SU-DHL-6 (cell line): ENCODE results near the gene PHF13.

Experiments used
- H2AFZ ChIP-seq: fragments of 200-600 bp; sonication (generic); 2 replicates; pipeline ENCODE4 v1.6.1; 2014; ENCODE audit warnings: low read depth, mild to moderate bottlenecking, moderate library complexity, mixed read lengths, antibody characterized with exemption, low read length; ENCODE audit not compliant: severe bottlenecking
- H3F3A ChIP-seq: fragments of 200-600 bp; shearing (Covaris generic); 2 replicates; pipeline ENCODE4 v1.6.0; 2016; ENCODE audit warnings: antibody characterized with exemption, mild to moderate bottlenecking; ENCODE audit not compliant: insufficient read depth
- H3K27ac ChIP-seq: fragments of 200-600 bp; sonication (generic); 2 replicates; pipeline ENCODE4 v1.5.1; 2016; ENCODE audit warnings: low read depth, mild to moderate bottlenecking, low read length, moderate library complexity, mixed read lengths
- H3K27me3 ChIP-seq: fragments of 200-600 bp; sonication (generic), shearing (Covaris generic); 2 replicates; pipeline ENCODE4 v1.6.0; 2014; ENCODE audit warnings: mild to moderate bottlenecking, low read length
- H3K36me3 ChIP-seq: fragments of 200-600 bp; sonication (generic); 2 replicates; pipeline ENCODE4 v1.6.1; 2014; ENCODE audit warnings: mild to moderate bottlenecking, low read length, mixed read lengths
- H3K4me2 ChIP-seq: fragments of 300-600, 200-600 bp; shearing (Covaris generic), sonication (generic); 2 replicates; pipeline ENCODE4 v1.6.0; 2014; ENCODE audit warnings: low read length, low read depth, mild to moderate bottlenecking; ENCODE audit not compliant: poor library complexity, severe bottlenecking
- H3K4me3 ChIP-seq: fragments of 200-600 bp; sonication (generic); 2 replicates; pipeline ENCODE4 v1.5.1; 2014; ENCODE audit warnings: antibody characterized with exemption, low read length, mild to moderate bottlenecking, mixed read lengths; ENCODE audit not compliant: insufficient read depth, poor library complexity, severe bottlenecking
- H3K79me2 ChIP-seq: fragments of 200-600 bp; sonication (generic); 2 replicates; pipeline ENCODE4 v1.6.1; 2014; ENCODE audit warnings: mild to moderate bottlenecking, low read length, moderate library complexity; ENCODE audit not compliant: insufficient read depth
- H3K9ac ChIP-seq: fragments of 200-600 bp; sonication (generic); 2 replicates; pipeline ENCODE4 v1.7.0; 2014; ENCODE audit warnings: mild to moderate bottlenecking, low read length
- H3K9me2 ChIP-seq: fragments of 200-600 bp; sonication (generic); replicated peaks from 2 replicates; pipeline ENCODE4 v1.6.1; 2014; ENCODE audit warnings: low read length; ENCODE audit not compliant: insufficient read depth
- H3K9me3 ChIP-seq: fragments of 200-600 bp; sonication (generic); 2 replicates; pipeline ENCODE4 v1.6.1; 2014; ENCODE audit warnings: low read length, mixed read lengths; ENCODE audit not compliant: insufficient read depth
- H4K20me1 ChIP-seq: fragments of 200-600 bp; sonication (generic); 2 replicates; pipeline ENCODE4 v1.6.1; 2014; ENCODE audit warnings: low read depth, mild to moderate bottlenecking, antibody characterized with exemption, low read length, moderate library complexity, mixed read lengths
- EZH2phosphoT487 ChIP-seq: fragments of 200-600 bp; sonication (generic), shearing (Covaris generic); conservative IDR thresholded peaks from 2 replicates; pipeline ENCODE4 v1.6.1; 2018; ENCODE audit warnings: mild to moderate bottlenecking, antibody characterized with exemption, low read length, moderate library complexity, mixed read lengths
- TF ChIP-seq, protein P1 (sequence below): fragments of 200-600 bp; sonication (generic); IDR thresholded peaks from one replicate; pipeline ENCODE4 v1.5.1; 2017; ENCODE audit warnings: antibody characterized with exemption, mild to moderate bottlenecking, low read length, moderate library complexity; ENCODE audit not compliant: insufficient read depth, poor library complexity, severe bottlenecking

PHF13 gene

DNA sequence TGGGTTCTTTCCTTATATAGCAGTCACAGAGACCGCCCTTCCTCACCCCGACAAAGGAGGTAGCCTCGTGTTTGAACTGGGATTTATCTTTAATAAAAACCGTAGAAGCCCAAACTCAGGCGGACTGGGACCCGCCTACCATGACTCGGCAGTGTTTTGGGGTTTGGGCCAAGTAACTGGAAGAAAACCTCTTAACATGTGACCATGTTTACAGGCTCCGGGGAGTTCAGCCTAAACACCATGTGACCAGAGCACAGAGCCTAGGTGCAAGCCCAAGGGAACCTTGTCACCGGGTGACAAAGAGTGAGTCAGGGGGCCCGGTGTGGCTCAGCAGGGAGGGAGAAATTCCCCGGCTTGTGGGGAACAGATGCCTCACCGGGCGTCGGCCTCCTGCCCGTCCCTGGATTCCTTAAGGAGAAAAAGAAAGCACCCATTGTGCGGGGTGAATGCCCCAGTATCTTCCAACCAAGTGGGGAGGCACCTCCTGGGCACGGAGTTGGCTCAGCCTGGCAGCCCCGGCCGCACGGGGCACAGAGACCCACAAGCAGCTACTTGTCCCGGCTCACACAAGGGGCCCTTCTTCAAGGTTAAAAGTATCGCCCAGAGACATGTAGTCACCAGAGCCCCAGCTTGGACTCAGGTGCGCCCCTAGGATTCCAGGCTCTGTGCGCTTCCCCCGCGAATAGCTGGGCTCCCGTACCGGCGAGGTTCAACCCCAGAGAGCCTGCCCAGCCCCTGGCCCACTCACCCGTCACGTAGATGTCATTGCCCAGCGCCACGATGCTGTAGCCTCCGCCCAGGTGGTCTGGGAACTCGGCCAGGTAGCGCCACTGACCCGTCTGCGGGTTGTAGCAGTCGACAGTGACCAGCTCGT lies 12.2 kb upstream of the PHF13 start:
- peaks cover 10% of the 10 kb centered on the region; the same call in 1 of the 2 replicates for H3F3A ChIP-seq
- H3K4me2 ChIP-seq, result peak overlapping the region; percentile 80
- no peaks in the 10 kb centered on the region for H4K20me1 ChIP-seq
- no peaks in the 10 kb centered on the region for H3K79me2 ChIP-seq
- TF ChIP-seq EZH2phosphoT487, result no peak
- TF ChIP-seq, protein P1, sequence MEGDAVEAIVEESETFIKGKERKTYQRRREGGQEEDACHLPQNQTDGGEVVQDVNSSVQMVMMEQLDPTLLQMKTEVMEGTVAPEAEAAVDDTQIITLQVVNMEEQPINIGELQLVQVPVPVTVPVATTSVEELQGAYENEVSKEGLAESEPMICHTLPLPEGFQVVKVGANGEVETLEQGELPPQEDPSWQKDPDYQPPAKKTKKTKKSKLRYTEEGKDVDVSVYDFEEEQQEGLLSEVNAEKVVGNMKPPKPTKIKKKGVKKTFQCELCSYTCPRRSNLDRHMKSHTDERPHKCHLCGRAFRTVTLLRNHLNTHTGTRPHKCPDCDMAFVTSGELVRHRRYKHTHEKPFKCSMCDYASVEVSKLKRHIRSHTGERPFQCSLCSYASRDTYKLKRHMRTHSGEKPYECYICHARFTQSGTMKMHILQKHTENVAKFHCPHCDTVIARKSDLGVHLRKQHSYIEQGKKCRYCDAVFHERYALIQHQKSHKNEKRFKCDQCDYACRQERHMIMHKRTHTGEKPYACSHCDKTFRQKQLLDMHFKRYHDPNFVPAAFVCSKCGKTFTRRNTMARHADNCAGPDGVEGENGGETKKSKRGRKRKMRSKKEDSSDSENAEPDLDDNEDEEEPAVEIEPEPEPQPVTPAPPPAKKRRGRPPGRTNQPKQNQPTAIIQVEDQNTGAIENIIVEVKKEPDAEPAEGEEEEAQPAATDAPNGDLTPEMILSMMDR, result peak; percentile 9
- H3K27me3 ChIP-seq, result no peaks in the 10 kb centered on the region
- no peak overlapping the region for H3K27ac ChIP-seq
- H3K9me2 ChIP-seq, result no peaks in the 10 kb centered on the region
- no peaks in the 10 kb centered on the region for H3K9me3 ChIP-seq
- peak overlapping the region; percentile 93 for H2AFZ ChIP-seq
- H3K36me3 ChIP-seq, result no peaks in the 10 kb centered on the region
- peak overlapping the region; percentile 56 for H3K4me3 ChIP-seq
- H3K9ac ChIP-seq, result peak overlapping the region; percentile 63

DNA sequence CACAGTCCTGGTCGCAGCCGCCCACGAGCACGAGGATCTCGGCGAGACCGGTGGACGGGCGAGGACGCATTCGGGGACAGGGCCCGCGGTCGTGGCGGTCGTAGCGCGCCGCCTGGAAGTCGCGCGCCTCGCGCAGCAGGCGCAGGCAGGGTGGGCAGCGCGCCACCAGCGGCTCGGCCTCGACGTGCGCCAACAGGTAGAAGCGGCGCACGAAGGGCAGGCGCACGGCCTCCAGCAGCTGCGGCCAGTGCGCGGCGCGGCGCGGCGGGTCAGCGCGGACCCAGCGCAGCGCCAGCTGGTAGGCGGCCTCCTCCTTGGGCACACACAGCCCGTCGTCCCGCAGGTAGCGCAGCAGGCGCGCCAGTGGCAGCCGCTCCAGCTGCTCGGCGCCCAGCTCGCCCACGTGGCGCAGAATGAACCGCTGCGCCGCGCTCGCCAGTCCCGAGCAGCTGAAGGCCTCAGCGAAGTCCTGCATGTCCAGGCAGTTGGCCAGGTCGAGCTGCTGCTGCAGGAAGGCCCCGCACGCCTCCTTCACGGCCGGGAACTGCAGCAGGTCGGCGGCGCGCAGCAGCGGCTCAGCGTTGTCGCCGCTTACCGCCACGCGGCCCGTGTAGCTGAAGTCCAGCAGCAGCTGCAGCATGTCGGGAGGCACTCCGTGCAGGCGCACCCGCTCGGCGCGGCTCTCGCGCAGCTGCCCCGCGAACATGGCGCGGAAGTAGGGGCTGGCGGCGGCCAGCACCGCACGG lies 11.4 kb upstream of the PHF13 start:
- Histone ChIP-seq H3K27ac (no peak overlapping the region), H2AFZ (peak overlapping the region; percentile 93), H3K9ac (peak overlapping the region; percentile 63), H3K27me3 (no peaks in the 10 kb centered on the region), H3K4me2 (peak overlapping the region; percentile 80), H4K20me1 (no peaks in the 10 kb centered on the region), H3K4me3 (peak overlapping the region; percentile 56), H3K79me2 (no peaks in the 10 kb centered on the region), H3F3A (peaks cover 10% of the 10 kb centered on the region; the same call in 1 of the 2 replicates), H3K9me2 (no peaks in the 10 kb centered on the region), H3K36me3 (no peaks in the 10 kb centered on the region), H3K9me3 (no peaks in the 10 kb centered on the region)
- TF ChIP-seq, protein P1, result no peak
- TF ChIP-seq EZH2phosphoT487, result no peak

DNA sequence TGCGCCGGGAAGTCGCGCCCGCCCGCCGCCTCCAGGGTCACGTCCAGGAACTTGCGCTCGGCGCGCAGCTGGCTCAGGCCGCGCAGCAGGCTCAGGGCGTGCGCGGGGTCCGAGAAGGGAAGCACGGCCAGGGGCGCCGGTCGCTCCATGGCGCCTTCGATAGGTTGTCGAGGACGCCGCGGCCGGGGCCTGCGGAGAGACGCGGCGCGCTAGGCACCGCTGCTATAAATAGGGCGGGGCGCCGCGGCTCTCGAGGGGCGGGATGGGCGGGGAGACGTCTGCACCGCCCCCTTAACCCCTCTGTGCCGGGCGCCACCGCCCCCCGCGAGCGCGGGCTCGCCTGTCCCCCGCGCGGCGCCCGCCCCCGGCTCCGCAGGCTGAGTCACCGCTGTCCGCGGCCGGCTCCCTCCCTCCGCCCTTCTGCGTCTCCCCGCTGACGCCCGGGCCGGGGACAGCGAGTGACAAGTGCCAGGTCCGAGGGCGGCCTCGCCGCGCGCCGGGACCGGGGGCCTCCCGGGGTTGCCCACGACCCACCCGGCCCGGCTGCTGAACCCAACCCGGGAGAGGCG lies 10.8 kb upstream of the PHF13 start, which contains the start of gene KLHL21:
Gene KLHL21 (minus strand): TSS at position 201 of the 569 bp plus-strand sequence. CDS start 52 bp downstream, at position 149.
- no peak within 1 kb of the TSS for H3K27ac ChIP-seq
- H3K36me3 ChIP-seq, result no peaks in the 10 kb centered on the region
- peak within 1 kb of the TSS; percentile 93 for H2AFZ ChIP-seq
- H3F3A ChIP-seq, result peaks cover 10% of the 10 kb centered on the region; the same call in 1 of the 2 replicates
- H3K4me3 ChIP-seq, result peak within 1 kb of the TSS; percentile 56
- H3K79me2 ChIP-seq, result no peaks in the 10 kb centered on the region
- no peaks in the 10 kb centered on the region for H3K9me3 ChIP-seq
- no peaks in the 10 kb centered on the region for H3K27me3 ChIP-seq
- H3K4me2 ChIP-seq, result peak within 1 kb of the TSS; percentile 80
- no peaks in the 10 kb centered on the region for H4K20me1 ChIP-seq
- H3K9ac ChIP-seq, result peak within 1 kb of the TSS; percentile 63
- TF ChIP-seq EZH2phosphoT487, result no peak
- TF ChIP-seq, protein P1, result no peak
- no peaks in the 10 kb centered on the region for H3K9me2 ChIP-seq
